NOMO-1 (cell line): Measurements from ENCODE around the gene ACBD6.
A peak's percentile ranks its signal among the peaks of the same experiment; 100 is the strongest.

Experiments
- DNase-seq, 2 experiments: peaks; one replicate each; lab custom pipeline; 2025; ENCODE audit not compliant: unreplicated experiment in 2 of 2; lab: John Stamatoyannopoulos, UW

Gene ACBD6

GRCh38 chr1:180527101-180527669, 24.8 kb upstream of the ACBD6 start:
- DNase-seq = no peak

GRCh38 chr1:180525715-180526039, 23.3 kb upstream of the ACBD6 start:
- no peak for DNase-seq

GRCh38 chr1:180524915-180525714, 22.7 kb upstream of the ACBD6 start:
- peak; percentile 50 to 81 for DNase-seq

GRCh38 chr1:180524160-180524914, 22.0 kb upstream of the ACBD6 start:
- no peak for DNase-seq

GRCh38 chr1:180522213-180522515, 19.8 kb upstream of the ACBD6 start:
- DNase-seq = no peak

- no peak for DNase-seq
Measured at GRCh38 chr1:180521474-180522212, 19.3 kb upstream of the ACBD6 start.

GRCh38 chr1:180519846-180520245, 17.5 kb upstream of the ACBD6 start:
- no peak for DNase-seq

GRCh38 chr1:180515857-180516388, 13.5 kb upstream of the ACBD6 start:
- DNase-seq = peak; percentile 41 to 67

- no peak for DNase-seq
Measured at GRCh38 chr1:180515364-180515763, 13.0 kb upstream of the ACBD6 start.

GRCh38 chr1:180513531-180513930, 11.2 kb upstream of the ACBD6 start:
- no peak for DNase-seq

- no peak for DNase-seq
Measured at GRCh38 chr1:180510882-180511281, 8.5 kb upstream of the ACBD6 start.

GRCh38 chr1:180508725-180509097, 6.3 kb upstream of the ACBD6 start:
- no peak for DNase-seq

GRCh38 chr1:180507795-180508724, 5.7 kb upstream of the ACBD6 start:
- no peak for DNase-seq

GRCh38 chr1:180505732-180506335, 3.5 kb upstream of the ACBD6 start:
- DNase-seq = no peak

- DNase-seq = no peak
Measured at GRCh38 chr1:180504186-180504585, 1.8 kb upstream of the ACBD6 start.

- peak; percentile 25 to 55 for DNase-seq
Measured at GRCh38 chr1:180503280-180503862, 994 bp upstream of the ACBD6 start.

- DNase-seq = peak in 1 of 2 experiments; percentile 56
Measured at GRCh38 chr1:180501865-180502360, 464 bp downstream of the ACBD6 start.

GRCh38 chr1:180500689-180501088, 1.7 kb downstream of the ACBD6 start:
- DNase-seq = no peak

GRCh38 chr1:180498594-180498993, 3.8 kb downstream of the ACBD6 start:
- DNase-seq = no peak
